Osteoblast (primary cell): ENCODE results near the gene HPS3. TPM values are rescaled to one million over a fixed set of nuclear protein-coding genes. Genes with fewer than 3 reads are reported as not detected.
A peak's percentile ranks its signal among the peaks of the same experiment; 100 is the strongest.

ENCODE experiments used
- DNase-seq: peaks from one replicate; pipeline ENCODE4 v3.0.0; 2011; ENCODE audit warnings: low spot score, mixed read lengths; ENCODE audit not compliant: insufficient read length; ENCODE audit errors: missing footprints
- H2AFZ ChIP-seq: 2 replicates; pipeline ENCODE4 v1.6.0; 2011; ENCODE audit warnings: mild to moderate bottlenecking, low read length
- H3K27ac ChIP-seq: 2 replicates; pipeline ENCODE4 v1.5.1; 2011; ENCODE audit warnings: mild to moderate bottlenecking, low read depth, low read length, moderate library complexity
- H3K27me3 ChIP-seq: 2 replicates; pipeline ENCODE4 v1.6.0; 2012; ENCODE audit warnings: mild to moderate bottlenecking, control low read depth, inconsistent platforms, low read length, moderate library complexity; ENCODE audit not compliant: insufficient read depth
- H3K36me3 ChIP-seq: 2 replicates; pipeline ENCODE4 v1.5.1; 2011; ENCODE audit warnings: mild to moderate bottlenecking, low read length, control low read depth, moderate library complexity; ENCODE audit not compliant: insufficient read depth
- H3K4me1 ChIP-seq: 2 replicates; pipeline ENCODE4 v1.5.1; 2011; ENCODE audit warnings: mild to moderate bottlenecking, low read length, control low read depth, moderate library complexity; ENCODE audit not compliant: insufficient read depth
- H3K4me2 ChIP-seq: 2 replicates; pipeline ENCODE4 v1.6.0; 2011; ENCODE audit warnings: mild to moderate bottlenecking, low read length; ENCODE audit not compliant: insufficient read depth
- H3K4me3 ChIP-seq: fragments of 200-600 bp; sonication (generic); 3 replicates; pipeline ENCODE4 v1.5.1; 2012; ENCODE audit warnings: mild to moderate bottlenecking, low read length, inconsistent platforms; ENCODE audit not compliant: insufficient read depth
- H3K79me2 ChIP-seq: 2 replicates; pipeline ENCODE4 v1.6.0; 2012; ENCODE audit warnings: mild to moderate bottlenecking, low read length, control low read depth, inconsistent platforms; ENCODE audit not compliant: insufficient read depth
- H3K9me3 ChIP-seq: 2 replicates; pipeline ENCODE4 v1.5.1; 2011; ENCODE audit warnings: low read depth, low read length, control low read depth
- H4K20me1 ChIP-seq: 2 replicates; pipeline ENCODE4 v1.6.0; 2012; ENCODE audit warnings: mild to moderate bottlenecking, low read length, control low read depth; ENCODE audit not compliant: insufficient read depth
- CTCF ChIP-seq: IDR thresholded peaks from 2 replicates; pipeline ENCODE4 v1.5.1; 2011; ENCODE audit warnings: mild to moderate bottlenecking, low read depth, low read length, moderate library complexity; ENCODE audit errors: extremely low read depth
- total RNA-seq: library from RNA; depleted of rRNA; stranded (reverse); fragments of >200 nt; gene quantifications from 2 replicates; pipeline ENCODE4 v1.2.3, GENCODE V29; 2012

HPS3 gene
- total RNA-seq, 1 donor: 38.4 TPM

GRCh38 chr3:149145974-149146373 lies 16.5 kb downstream of the HPS3 start:
- no peak for TF ChIP-seq CTCF
- no peaks in the 10 kb centered on the region for H3K27me3 ChIP-seq
- H2AFZ ChIP-seq: no peak overlapping the region
- no peaks in the 10 kb centered on the region for H3K4me1 ChIP-seq
- H3K4me2 ChIP-seq: no peak overlapping the region
- no peaks in the 10 kb centered on the region for H3K9me3 ChIP-seq
- H3K79me2 ChIP-seq: no peaks in the 10 kb centered on the region
- peak; percentile 1 for DNase-seq
- no peak overlapping the region for H3K4me3 ChIP-seq
- no peaks in the 10 kb centered on the region for H4K20me1 ChIP-seq
- H3K27ac ChIP-seq: no peak overlapping the region
- peaks cover 42% of the 10 kb centered on the region for H3K36me3 ChIP-seq

- Histone ChIP-seq H3K36me3 (peaks cover 27% of the 10 kb centered on the region), H3K9me3 (no peaks in the 10 kb centered on the region), H3K4me1 (peaks cover 25% of the 10 kb centered on the region), H3K27me3 (no peaks in the 10 kb centered on the region), H2AFZ (no peak overlapping the region), H3K4me2 (no peak overlapping the region), H3K27ac (no peak overlapping the region), H3K79me2 (no peaks in the 10 kb centered on the region), H4K20me1 (no peaks in the 10 kb centered on the region), H3K4me3 (no peak overlapping the region)
- TF ChIP-seq CTCF: no peak
- DNase-seq: no peak
Measured at GRCh38 chr3:149150436-149150835, 21.0 kb downstream of the HPS3 start.

DNA sequence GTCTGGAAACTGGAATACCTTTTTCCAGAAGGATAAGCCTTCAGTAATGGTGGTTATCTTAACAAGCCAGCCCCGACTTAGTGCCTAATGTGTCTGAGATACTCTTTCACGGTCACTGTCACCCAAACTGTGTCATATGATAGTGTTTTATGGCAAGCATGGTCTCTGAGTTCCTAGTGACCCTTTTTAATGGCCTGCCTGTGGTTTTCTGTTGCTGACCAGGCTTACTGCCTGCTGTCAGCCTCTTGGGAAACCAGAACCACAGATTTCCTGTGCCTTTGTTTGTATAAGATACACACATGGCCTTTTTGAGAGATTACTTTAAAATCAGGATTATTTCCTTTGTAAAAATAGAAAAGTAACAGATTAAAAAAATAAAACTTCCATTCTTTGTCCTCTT lies 22.4 kb downstream of the HPS3 start:
- peak overlapping the region; percentile 51 for H3K27ac ChIP-seq
- no peaks in the 10 kb centered on the region for H3K79me2 ChIP-seq
- no peaks in the 10 kb centered on the region for H3K27me3 ChIP-seq
- DNase-seq: peak; percentile 34
- H3K4me3 ChIP-seq: no peak overlapping the region
- H3K9me3 ChIP-seq: no peaks in the 10 kb centered on the region
- H4K20me1 ChIP-seq: no peaks in the 10 kb centered on the region
- H3K4me1 ChIP-seq: peaks cover 25% of the 10 kb centered on the region
- no peak overlapping the region for H2AFZ ChIP-seq
- TF ChIP-seq CTCF: no peak
- H3K36me3 ChIP-seq: peaks cover 35% of the 10 kb centered on the region
- H3K4me2 ChIP-seq: peak overlapping the region; percentile 30

- Histone ChIP-seq H3K4me1 (peaks cover 25% of the 10 kb centered on the region), H3K79me2 (no peaks in the 10 kb centered on the region), H3K4me2 (peak overlapping the region; percentile 30), H3K27ac (peak overlapping the region; percentile 51), H4K20me1 (no peaks in the 10 kb centered on the region), H3K4me3 (no peak overlapping the region), H3K36me3 (peaks cover 39% of the 10 kb centered on the region), H2AFZ (no peak overlapping the region), H3K27me3 (no peaks in the 10 kb centered on the region), H3K9me3 (no peaks in the 10 kb centered on the region)
- no peak for TF ChIP-seq CTCF
- DNase-seq: no peak
Measured at GRCh38 chr3:149152420-149152819, 23.0 kb downstream of the HPS3 start.
